ENCODE data around the gene MAP4K5. TPM values are rescaled to one million over a fixed set of nuclear protein-coding genes. Genes with fewer than 3 reads are reported as not detected.

MAP4K5 gene
- total RNA-seq, 1 donor from 2014 or later, result 73.0 TPM

GRCh38 chr14:50477760-50478159, 54.6 kb downstream of the MAP4K5 start:
- no peak overlapping the region for H3K27ac Mint-ChIP-seq
- no peak for DNase-seq (ENCODE audit: low spot score, unreplicated experiment)
- no peaks in the 10 kb centered on the region for H3K27me3 Mint-ChIP-seq
- H3K4me3 Mint-ChIP-seq (ENCODE audit: low read depth), result no peak overlapping the region
- H3K36me3 Mint-ChIP-seq (ENCODE audit: insufficient read depth), result peaks cover 24% of the 10 kb centered on the region
- TF ChIP-seq CTCF (IDR thresholded peaks at IDR 0.05; ENCODE audit: unreplicated experiment), result no peak
- H3K9me3 Mint-ChIP-seq (ENCODE audit: low read depth), result no peaks in the 10 kb centered on the region
- H3K4me1 Mint-ChIP-seq (ENCODE audit: low read depth), result no peaks in the 10 kb centered on the region

GRCh38 chr14:50476134-50476533, 56.2 kb downstream of the MAP4K5 start:
- Mint-ChIP-seq H3K4me3 (ENCODE audit: low read depth) (no peak overlapping the region), H3K9me3 (ENCODE audit: low read depth) (no peaks in the 10 kb centered on the region), H3K36me3 (ENCODE audit: insufficient read depth) (peaks cover 39% of the 10 kb centered on the region), H3K27ac (no peak overlapping the region), H3K27me3 (no peaks in the 10 kb centered on the region), H3K4me1 (ENCODE audit: low read depth) (no peaks in the 10 kb centered on the region)
- TF ChIP-seq CTCF (IDR thresholded peaks at IDR 0.05; ENCODE audit: unreplicated experiment), result no peak
- no peak for DNase-seq (ENCODE audit: low spot score, unreplicated experiment)

- Mint-ChIP-seq H3K9me3 (ENCODE audit: low read depth) (no peaks in the 10 kb centered on the region), H3K36me3 (ENCODE audit: insufficient read depth) (peaks cover 42% of the 10 kb centered on the region)
Observed at GRCh38 chr14:50475460-50475859, 56.9 kb downstream of the MAP4K5 start.

GRCh38 chr14:50471838-50472465, 60.4 kb downstream of the MAP4K5 start:
- peaks cover 48% of the 10 kb centered on the region for H3K36me3 Mint-ChIP-seq (ENCODE audit: insufficient read depth)
- no peaks in the 10 kb centered on the region for H3K9me3 Mint-ChIP-seq (ENCODE audit: low read depth)
- no peak for DNase-seq (ENCODE audit: low spot score, unreplicated experiment)
- H3K4me3 Mint-ChIP-seq (ENCODE audit: low read depth), result no peak overlapping the region
- H3K27me3 Mint-ChIP-seq, result no peaks in the 10 kb centered on the region
- peaks cover 7% of the 10 kb centered on the region for H3K4me1 Mint-ChIP-seq (ENCODE audit: low read depth)
- no peak for TF ChIP-seq CTCF (IDR thresholded peaks at IDR 0.05; ENCODE audit: unreplicated experiment)
- H3K27ac Mint-ChIP-seq, result no peak overlapping the region

More at GRCh38 chr14:50475460-50475859, 56.9 kb downstream of the MAP4K5 start:
- H3K4me3 Mint-ChIP-seq (ENCODE audit: low read depth), result no peak overlapping the region
- H3K27me3 Mint-ChIP-seq, result no peaks in the 10 kb centered on the region
- H3K4me1 Mint-ChIP-seq (ENCODE audit: low read depth), result no peaks in the 10 kb centered on the region
- DNase-seq (ENCODE audit: low spot score, unreplicated experiment), result no peak
- no peak for TF ChIP-seq CTCF (IDR thresholded peaks at IDR 0.05; ENCODE audit: unreplicated experiment)
- H3K27ac Mint-ChIP-seq, result no peak overlapping the region

- no peaks in the 10 kb centered on the region for H3K9me3 Mint-ChIP-seq (ENCODE audit: low read depth)
- peaks cover 48% of the 10 kb centered on the region for H3K36me3 Mint-ChIP-seq (ENCODE audit: insufficient read depth)
- peaks cover 7% of the 10 kb centered on the region for H3K4me1 Mint-ChIP-seq (ENCODE audit: low read depth)
- no peak for DNase-seq (ENCODE audit: low spot score, unreplicated experiment)
- peak overlapping the region; percentile 20 for H3K27ac Mint-ChIP-seq
- H3K4me3 Mint-ChIP-seq (ENCODE audit: low read depth), result no peak overlapping the region
- no peak for TF ChIP-seq CTCF (IDR thresholded peaks at IDR 0.05; ENCODE audit: unreplicated experiment)
- H3K27me3 Mint-ChIP-seq, result no peaks in the 10 kb centered on the region
Observed at GRCh38 chr14:50469982-50470381, 62.4 kb downstream of the MAP4K5 start.
